PFSK-1 (cell line): ENCODE results near the gene ARMC3.

ENCODE experiments used
- FOXP2 ChIP-seq: optimal IDR thresholded peaks from 2 replicates; pipeline ENCODE3; 2011; ENCODE audit warnings: borderline replicate concordance, control low read depth, inconsistent platforms; ENCODE audit not compliant: insufficient read depth; ENCODE audit errors: extremely low read length, extremely low read depth
- POLR2AphosphoS5 ChIP-seq: IDR thresholded peaks from 2 replicates; pipeline ENCODE4 v1.6.1; 2012; ENCODE audit warnings: low read depth, mild to moderate bottlenecking, control low read depth, low read length, moderate library complexity
- REST ChIP-seq, 2 experiments: IDR thresholded peaks; 2 replicates each; pipeline versions ENCODE4 v1.6.1 to v1.8.0; 2011 to 2012; ENCODE audit warnings: low read depth in 2 of 2, low read length in 2 of 2, control low read depth in 1 of 2, inconsistent platforms in 1 of 2, mild to moderate bottlenecking in 1 of 2, moderate library complexity in 1 of 2; ENCODE audit not compliant: insufficient read depth in 1 of 2
- SIN3A ChIP-seq: IDR thresholded peaks from 2 replicates; pipeline ENCODE4 v1.6.1; 2012; ENCODE audit warnings: mild to moderate bottlenecking, low read length, moderate library complexity, borderline replicate concordance; ENCODE audit not compliant: insufficient read depth
- TAF1 ChIP-seq: IDR thresholded peaks from 2 replicates; pipeline ENCODE4 v1.6.1; 2012; ENCODE audit warnings: low read length, control low read depth, borderline replicate concordance; ENCODE audit not compliant: insufficient read depth

ARMC3 gene

GRCh38 chr10:22903694-22904093 is 24.2 kb upstream of the ARMC3 start:
- TF ChIP-seq REST (IDR thresholded peaks at IDR 0.05; ENCODE audit: insufficient read depth in 1 of 2, low read depth in 2 of 2, low read length in 2 of 2) (no peak), SIN3A (no peak), FOXP2 (no peak), POLR2AphosphoS5 (no peak), TAF1 (no peak)

GRCh38 chr10:22906767-22907166 is 21.1 kb upstream of the ARMC3 start:
- TF ChIP-seq TAF1 (no peak), POLR2AphosphoS5 (no peak), FOXP2 (no peak), REST (IDR thresholded peaks at IDR 0.05; ENCODE audit: insufficient read depth in 1 of 2, low read depth in 2 of 2, low read length in 2 of 2) (no peak), SIN3A (no peak)

GRCh38 chr10:22908837-22909236 is 19.0 kb upstream of the ARMC3 start:
- TF ChIP-seq POLR2AphosphoS5: no peak
- TF ChIP-seq FOXP2: no peak

- TF ChIP-seq SIN3A (no peak), FOXP2 (no peak), POLR2AphosphoS5 (no peak), REST (IDR thresholded peaks at IDR 0.05; ENCODE audit: insufficient read depth in 1 of 2, low read depth in 2 of 2, low read length in 2 of 2) (no peak), TAF1 (no peak)
Observed at GRCh38 chr10:22911067-22911466, 16.8 kb upstream of the ARMC3 start.

- TF ChIP-seq POLR2AphosphoS5: no peak
- no peak for TF ChIP-seq REST (IDR thresholded peaks at IDR 0.05; ENCODE audit: insufficient read depth in 1 of 2, low read depth in 2 of 2, low read length in 2 of 2)
- no peak for TF ChIP-seq SIN3A
- no peak for TF ChIP-seq FOXP2
- TF ChIP-seq TAF1: no peak
Observed at GRCh38 chr10:22911889-22912762, 15.7 kb upstream of the ARMC3 start.
